Stimulated activated CD4-positive, alpha-beta T cell treated with anti-CD3 and anti-CD28 coated beads, Interleukin-1b, Interleukin-23, amount 100 ng/mL, for 4 hours (primary cell): ENCODE data around the gene RPL37.
A peak's percentile ranks its signal among the peaks of the same experiment; 100 is the strongest.
"Not testable (repeated sequence)": the region's sequence is repeated elsewhere in the genome, so short reads cannot be mapped to it uniquely, and the experiment has no call there.

Experiments used
- DNase-seq, 2 donors: peaks; one replicate each; pipeline ENCODE4 v3.0.0-alpha.2; 2020; ENCODE audit warnings: low read depth in 2 of 2

RPL37 gene

GRCh38 chr5:40797273-40798011 is 37.6 kb downstream of the RPL37 start:
- DNase-seq, result peak; percentile 59 to 66

- DNase-seq, result no peak
These were observed 38.5 kb downstream of the RPL37 start for GRCh38 chr5:40796487-40796889.

- DNase-seq, result not testable (repeated sequence)
These were observed 40.1 kb downstream of the RPL37 start for GRCh38 chr5:40794877-40795276.

GRCh38 chr5:40794340-40794739 is 40.7 kb downstream of the RPL37 start:
- DNase-seq, result not testable (repeated sequence)

DNA sequence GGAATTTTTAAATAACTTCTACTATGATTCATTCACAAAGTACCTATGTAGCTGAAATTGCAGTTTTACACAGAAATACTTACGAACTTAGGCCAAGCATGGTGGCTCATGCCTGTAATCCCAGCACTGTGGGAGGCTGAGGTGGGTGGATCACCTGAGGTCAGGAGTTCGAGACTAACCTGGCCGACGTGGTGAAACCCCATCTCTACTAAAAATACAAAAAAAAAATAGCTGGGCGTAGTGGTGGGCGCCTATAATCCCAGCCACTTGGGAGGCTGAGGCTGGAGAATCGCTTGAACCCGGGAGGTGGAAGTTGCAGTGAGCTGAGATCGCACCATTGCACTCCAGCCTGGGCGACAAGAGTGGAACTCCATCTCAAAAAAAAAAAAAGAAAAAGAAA is 42.3 kb downstream of the RPL37 start:
- not testable (repeated sequence) for DNase-seq

GRCh38 chr5:40791715-40792139 is 43.3 kb downstream of the RPL37 start:
- DNase-seq, result no peak

- no peak for DNase-seq
These were observed 44.0 kb downstream of the RPL37 start for GRCh38 chr5:40790947-40791593.

- DNase-seq, result not testable (repeated sequence)
These were observed 46.1 kb downstream of the RPL37 start for GRCh38 chr5:40788941-40789340.

GRCh38 chr5:40787986-40788385 is 47.0 kb downstream of the RPL37 start:
- no peak for DNase-seq

DNA sequence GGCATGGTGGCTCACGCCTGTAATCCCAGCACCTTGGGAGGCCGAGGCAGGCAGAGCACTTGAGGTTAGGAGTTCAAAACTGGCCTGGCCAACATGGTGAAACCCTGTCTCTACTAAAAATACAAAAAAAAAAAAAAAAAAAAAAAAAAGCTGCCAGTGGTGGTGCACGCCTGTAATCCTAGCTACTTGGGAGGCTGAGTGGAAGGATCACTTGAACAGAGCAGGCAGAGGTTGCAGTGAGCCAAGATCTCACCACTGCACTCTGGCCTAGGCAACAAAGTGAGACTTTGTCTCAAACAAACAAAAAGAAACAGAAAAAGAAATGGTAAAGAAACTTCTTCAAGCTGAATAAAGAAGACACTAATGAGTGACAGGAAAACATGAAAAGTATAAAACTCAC is 48.4 kb downstream of the RPL37 start:
- DNase-seq, result not testable (repeated sequence)

GRCh38 chr5:40784916-40785315 is 50.1 kb downstream of the RPL37 start:
- no peak for DNase-seq

- no peak for DNase-seq
These were observed 50.9 kb downstream of the RPL37 start for GRCh38 chr5:40784027-40784653.

DNA sequence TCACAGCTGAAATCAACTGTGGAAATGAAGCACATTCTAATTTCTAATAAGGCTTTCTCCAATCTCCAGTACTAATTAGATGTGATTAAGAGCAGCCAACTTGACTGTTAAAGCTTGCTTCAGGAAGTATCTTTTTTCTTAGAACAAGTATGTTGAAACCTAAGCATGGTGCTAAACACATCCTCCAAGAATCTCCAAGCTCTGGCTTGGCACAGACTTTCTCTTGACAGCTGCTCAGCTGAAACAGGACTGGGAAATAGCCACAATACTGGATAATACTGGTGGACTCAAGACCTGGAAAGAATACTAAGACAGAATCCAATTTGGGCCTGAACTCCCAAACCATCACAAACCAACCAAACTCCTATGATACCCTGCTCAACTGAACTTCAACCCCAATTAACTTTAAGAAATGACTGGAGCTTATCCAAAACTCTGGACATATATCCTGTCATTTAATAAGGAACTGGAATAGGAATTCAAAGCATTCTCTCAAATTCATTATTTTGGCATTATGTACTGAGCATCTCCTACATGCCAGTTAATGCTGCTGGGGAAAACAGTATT is 53.1 kb downstream of the RPL37 start:
- no peak for DNase-seq

GRCh38 chr5:40780858-40781257 is 54.2 kb downstream of the RPL37 start:
- no peak for DNase-seq

- DNase-seq, result no peak
These were observed 54.8 kb downstream of the RPL37 start for GRCh38 chr5:40780199-40780598.

- no peak for DNase-seq
These were observed 55.5 kb downstream of the RPL37 start for GRCh38 chr5:40779561-40779960.

GRCh38 chr5:40778133-40778532 is 56.9 kb downstream of the RPL37 start:
- DNase-seq, result no peak

GRCh38 chr5:40776658-40776977 is 58.4 kb downstream of the RPL37 start:
- no peak for DNase-seq

- no peak for DNase-seq
These were observed 59.0 kb downstream of the RPL37 start for GRCh38 chr5:40775846-40776657.
